ENCODE measurements around the gene MATK. TPM values are rescaled to one million over a fixed set of nuclear protein-coding genes. Genes with fewer than 3 reads are reported as not detected.

Gene MATK
- total and polyA plus RNA-seq, 10 of the 15 experiments (the other 5 are each of a cell fraction or from before 2014, with no cell fraction given): 0.24 to 2.2 (median 1.1) TPM; not detected in 2

DNA sequence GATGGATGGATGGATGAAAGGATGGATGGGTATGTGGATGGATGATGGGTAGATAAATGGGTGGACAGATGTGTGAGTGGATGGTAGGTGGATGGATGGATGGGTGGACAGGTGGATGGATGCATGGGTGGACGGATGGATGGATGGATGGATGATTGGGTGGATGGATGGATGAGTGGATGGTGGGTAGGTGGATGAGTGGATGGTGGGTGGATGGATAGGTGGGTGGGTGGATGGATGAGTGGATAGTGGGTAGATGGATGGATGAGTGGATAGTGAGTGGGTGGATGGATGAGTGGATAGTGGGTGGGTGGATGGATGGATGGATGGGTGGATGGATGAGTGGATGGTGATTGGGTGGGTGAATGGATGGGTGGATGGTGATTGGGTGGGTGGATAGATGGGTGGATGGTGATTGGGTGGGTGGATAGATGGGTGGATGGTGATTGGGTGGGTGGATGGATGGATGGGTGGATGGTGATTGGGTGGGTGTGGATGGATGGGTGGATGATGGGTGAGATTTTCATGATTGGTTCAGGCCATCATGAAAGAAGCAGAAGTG lies 9.6 kb downstream of the MATK start (continued):
- TF ChIP-seq, protein P1, sequence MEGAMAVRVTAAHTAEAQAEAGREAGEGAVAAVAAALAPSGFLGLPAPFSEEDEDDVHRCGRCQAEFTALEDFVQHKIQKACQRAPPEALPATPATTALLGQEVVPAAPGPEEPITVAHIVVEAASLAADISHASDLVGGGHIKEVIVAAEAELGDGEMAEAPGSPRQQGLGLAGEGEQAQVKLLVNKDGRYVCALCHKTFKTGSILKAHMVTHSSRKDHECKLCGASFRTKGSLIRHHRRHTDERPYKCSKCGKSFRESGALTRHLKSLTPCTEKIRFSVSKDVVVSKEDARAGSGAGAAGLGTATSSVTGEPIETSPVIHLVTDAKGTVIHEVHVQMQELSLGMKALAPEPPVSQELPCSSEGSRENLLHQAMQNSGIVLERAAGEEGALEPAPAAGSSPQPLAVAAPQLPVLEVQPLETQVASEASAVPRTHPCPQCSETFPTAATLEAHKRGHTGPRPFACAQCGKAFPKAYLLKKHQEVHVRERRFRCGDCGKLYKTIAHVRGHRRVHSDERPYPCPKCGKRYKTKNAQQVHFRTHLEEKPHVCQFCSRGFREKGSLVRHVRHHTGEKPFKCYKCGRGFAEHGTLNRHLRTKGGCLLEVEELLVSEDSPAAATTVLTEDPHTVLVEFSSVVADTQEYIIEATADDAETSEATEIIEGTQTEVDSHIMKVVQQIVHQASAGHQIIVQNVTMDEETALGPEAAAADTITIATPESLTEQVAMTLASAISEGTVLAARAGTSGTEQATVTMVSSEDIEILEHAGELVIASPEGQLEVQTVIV (IDR thresholded peaks at IDR 0.05; ENCODE audit: borderline replicate concordance, partially characterized antibody): no peak
- TF ChIP-seq SMARCA5 (IDR thresholded peaks at IDR 0.05): no peak

DNA sequence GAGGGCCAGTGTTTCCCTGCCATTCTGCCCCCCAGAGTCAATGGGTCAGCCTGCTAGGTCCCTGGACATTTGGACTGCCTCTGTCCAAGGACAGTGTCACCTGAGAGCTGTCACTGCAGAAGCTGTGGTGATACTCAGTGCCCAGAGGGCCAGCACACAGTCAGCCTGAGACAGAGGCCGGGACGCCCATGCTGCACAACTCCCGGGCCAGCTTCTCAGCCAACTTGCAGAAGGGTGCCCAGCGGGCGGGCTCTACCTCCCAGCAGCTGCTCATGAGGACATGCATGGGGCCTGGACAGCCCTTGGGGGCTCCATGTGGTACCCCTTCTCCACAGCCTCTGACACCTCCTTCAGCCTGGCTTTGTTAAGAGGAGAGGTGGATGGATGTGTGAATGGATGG lies 10.3 kb downstream of the MATK start:
- ChIA-PET CTCF (no interaction called here), RAD21 (ENCODE audit: unreplicated experiment) (no interaction called here), POLR2A (no interaction called here), SMC1A (ENCODE audit: uncharacterized antibody, unreplicated experiment) (no interaction called here)
- Histone ChIP-seq H3K27ac (ENCODE audit: control insufficient read depth, insufficient read depth) (no peak overlapping the region), H3K9ac (ENCODE audit: control insufficient read depth, insufficient read depth, low read length) (no peak overlapping the region), H3K9me3 (replicated peaks; ENCODE audit: control insufficient read depth, insufficient read depth, low read length) (no peaks in the 10 kb centered on the region; the same call in 2 of the 3 replicates), H3K4me2 (ENCODE audit: control insufficient read depth, insufficient read depth) (no peak overlapping the region), H4K20me1 (ENCODE audit: control insufficient read depth, insufficient read depth) (no peaks in the 10 kb centered on the region), H3K79me2 (ENCODE audit: control insufficient read depth, insufficient read depth, low read length) (no peaks in the 10 kb centered on the region), H2AFZ (ENCODE audit: control insufficient read depth, low read depth, low read length) (no peak overlapping the region), H3K36me3 (ENCODE audit: control insufficient read depth in 2 of 2, insufficient read depth in 2 of 2, low read length in 1 of 2) (no peaks in the 10 kb centered on the region), H3K27me3 (replicated peaks in 1 of 2; ENCODE audit: control insufficient read depth in 2 of 2, insufficient read depth in 2 of 2, low read length in 1 of 2) (no peaks in the 10 kb centered on the region), H3K4me3 (no peak overlapping the region), H3K4me1 (ENCODE audit: control insufficient read depth, insufficient read depth, low read length) (no peaks in the 10 kb centered on the region)
- FAIRE-seq (no peak), ATAC-seq (no peak), DNase-seq (ENCODE audit: low read depth, low spot score) (no peak)
- WGBS (ENCODE audit: insufficient coverage, insufficient replicate concordance, low lambda C conversion rate, missing lambda C conversion rate): 20% methylated on average over 5 of the region's 5 CpGs
- in situ Hi-C loops (cut with MboI) (no loop called here), intact Hi-C loops (cut with micrococcal nuclease; ENCODE audit: unreplicated experiment) (no loop called here)
- BruUV-seq (replicated peaks): no TSS peak
- TF ChIP-seq ASH2L (IDR thresholded peaks at IDR 0.05; ENCODE audit: borderline replicate concordance, low read depth) (no peak), ATF3 (IDR thresholded peaks at IDR 0.05; ENCODE audit: borderline replicate concordance, extremely low read depth, low read depth, low read length) (no peak), POLR2A (IDR thresholded peaks at IDR 0.05; ENCODE audit: low read depth, low read length) (no peak), GABPA (IDR thresholded peaks at IDR 0.05; ENCODE audit: low read depth) (no peak), NFIC (IDR thresholded peaks at IDR 0.05; ENCODE audit: low read depth, low read length) (no peak), RBBP5 (conservative IDR thresholded peaks at IDR 0.05) (no peak), MLLT1 (IDR thresholded peaks at IDR 0.05) (no peak), EP300 (IDR thresholded peaks at IDR 0.05; ENCODE audit: borderline replicate concordance in 1 of 2, control insufficient read depth in 1 of 2, low read depth in 2 of 2, low read length in 2 of 2) (no peak), WRNIP1 (IDR thresholded peaks at IDR 0.05; ENCODE audit: borderline replicate concordance, low read depth, low read length) (no peak)
- TF ChIP-seq, protein P2, sequence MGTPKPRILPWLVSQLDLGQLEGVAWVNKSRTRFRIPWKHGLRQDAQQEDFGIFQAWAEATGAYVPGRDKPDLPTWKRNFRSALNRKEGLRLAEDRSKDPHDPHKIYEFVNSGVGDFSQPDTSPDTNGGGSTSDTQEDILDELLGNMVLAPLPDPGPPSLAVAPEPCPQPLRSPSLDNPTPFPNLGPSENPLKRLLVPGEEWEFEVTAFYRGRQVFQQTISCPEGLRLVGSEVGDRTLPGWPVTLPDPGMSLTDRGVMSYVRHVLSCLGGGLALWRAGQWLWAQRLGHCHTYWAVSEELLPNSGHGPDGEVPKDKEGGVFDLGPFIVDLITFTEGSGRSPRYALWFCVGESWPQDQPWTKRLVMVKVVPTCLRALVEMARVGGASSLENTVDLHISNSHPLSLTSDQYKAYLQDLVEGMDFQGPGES (IDR thresholded peaks at IDR 0.05): no peak
- TF ChIP-seq, protein P3, sequence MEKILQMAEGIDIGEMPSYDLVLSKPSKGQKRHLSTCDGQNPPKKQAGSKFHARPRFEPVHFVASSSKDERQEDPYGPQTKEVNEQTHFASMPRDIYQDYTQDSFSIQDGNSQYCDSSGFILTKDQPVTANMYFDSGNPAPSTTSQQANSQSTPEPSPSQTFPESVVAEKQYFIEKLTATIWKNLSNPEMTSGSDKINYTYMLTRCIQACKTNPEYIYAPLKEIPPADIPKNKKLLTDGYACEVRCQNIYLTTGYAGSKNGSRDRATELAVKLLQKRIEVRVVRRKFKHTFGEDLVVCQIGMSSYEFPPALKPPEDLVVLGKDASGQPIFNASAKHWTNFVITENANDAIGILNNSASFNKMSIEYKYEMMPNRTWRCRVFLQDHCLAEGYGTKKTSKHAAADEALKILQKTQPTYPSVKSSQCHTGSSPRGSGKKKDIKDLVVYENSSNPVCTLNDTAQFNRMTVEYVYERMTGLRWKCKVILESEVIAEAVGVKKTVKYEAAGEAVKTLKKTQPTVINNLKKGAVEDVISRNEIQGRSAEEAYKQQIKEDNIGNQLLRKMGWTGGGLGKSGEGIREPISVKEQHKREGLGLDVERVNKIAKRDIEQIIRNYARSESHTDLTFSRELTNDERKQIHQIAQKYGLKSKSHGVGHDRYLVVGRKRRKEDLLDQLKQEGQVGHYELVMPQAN (conservative IDR thresholded peaks at IDR 0.05): no peak

All from GM12878 (cell line).